NCI-H2196 treated with DMSO at 0.1 percent for 48 hours (cell line): ENCODE results near the gene WNT8A.

Experiments
- DNase-seq: peaks from one replicate; lab custom pipeline; 2025; ENCODE audit not compliant: unreplicated experiment; lab: John Stamatoyannopoulos, UW

WNT8A gene

GRCh38 chr5:138082033-138082432, 1.8 kb upstream of the WNT8A start:
- no peak for DNase-seq

GRCh38 chr5:138091685-138092084, 7.9 kb downstream of the WNT8A start:
- DNase-seq = no peak

GRCh38 chr5:138092301-138092700, 8.5 kb downstream of the WNT8A start:
- no peak for DNase-seq

GRCh38 chr5:138093036-138093435, 9.2 kb downstream of the WNT8A start:
- DNase-seq = no peak

- DNase-seq = no peak
Measured at GRCh38 chr5:138095100-138095907, 11.5 kb downstream of the WNT8A start.

GRCh38 chr5:138096363-138096762, 12.5 kb downstream of the WNT8A start:
- no peak for DNase-seq

GRCh38 chr5:138096997-138097828, 13.4 kb downstream of the WNT8A start:
- no peak for DNase-seq

GRCh38 chr5:138102454-138103318, 18.9 kb downstream of the WNT8A start:
- DNase-seq = no peak

- no peak for DNase-seq
Measured at GRCh38 chr5:138103319-138103637, 19.4 kb downstream of the WNT8A start.

GRCh38 chr5:138105709-138106108, 21.9 kb downstream of the WNT8A start:
- no peak for DNase-seq

GRCh38 chr5:138107213-138107612, 23.4 kb downstream of the WNT8A start:
- DNase-seq = no peak

- no peak for DNase-seq
Measured at GRCh38 chr5:138109463-138110265, 25.8 kb downstream of the WNT8A start.

- DNase-seq = no peak
Measured at GRCh38 chr5:138110266-138110963, 26.6 kb downstream of the WNT8A start.

GRCh38 chr5:138111181-138111580, 27.3 kb downstream of the WNT8A start:
- DNase-seq = no peak

- no peak for DNase-seq
Measured at GRCh38 chr5:138111937-138112336, 28.1 kb downstream of the WNT8A start.

GRCh38 chr5:138115254-138115653, 31.4 kb downstream of the WNT8A start:
- DNase-seq = no peak

- DNase-seq = no peak
Measured at GRCh38 chr5:138128334-138128733, 44.5 kb downstream of the WNT8A start.

- DNase-seq = no peak
Measured at GRCh38 chr5:138129347-138129746, 45.5 kb downstream of the WNT8A start.

- DNase-seq = no peak
Measured at GRCh38 chr5:138132543-138132942, 48.7 kb downstream of the WNT8A start.
